AG10803 (cell line): ENCODE data around the gene ADM5.
A peak's percentile ranks its signal among the peaks of the same experiment; 100 is the strongest.

Experiments used
- DNase-seq: peaks from one replicate; pipeline ENCODE4 v3.0.0; 2010; ENCODE audit warnings: low read depth
- H3K4me3 ChIP-seq: 2 replicates; pipeline ENCODE4 v1.5.1; 2011; ENCODE audit warnings: mild to moderate bottlenecking, low read length, control low read depth
- CTCF ChIP-seq: conservative IDR thresholded peaks from 2 replicates; pipeline ENCODE4 v1.5.1; 2011; ENCODE audit warnings: mild to moderate bottlenecking, low read length, control low read depth, inconsistent platforms

The ADM5 gene

GRCh38 chr19:49660338-49660961, 28.9 kb upstream of the ADM5 start:
- H3K4me3 ChIP-seq, result no peak overlapping the region
- TF ChIP-seq CTCF, result no peak
- no peak for DNase-seq

GRCh38 chr19:49662011-49662410, 27.4 kb upstream of the ADM5 start:
- no peak for DNase-seq
- no peak overlapping the region for H3K4me3 ChIP-seq
- TF ChIP-seq CTCF, result no peak

- no peak for TF ChIP-seq CTCF
- H3K4me3 ChIP-seq, result no peak overlapping the region
- no peak for DNase-seq
These were observed 26.2 kb upstream of the ADM5 start for GRCh38 chr19:49663224-49663623.

GRCh38 chr19:49664171-49665035, 25.0 kb upstream of the ADM5 start:
- peak; percentile 17; the same call in 1 of the 2 replicates for TF ChIP-seq CTCF
- H3K4me3 ChIP-seq, result peak overlapping the region; percentile 95
- DNase-seq, result peak; percentile 69

GRCh38 chr19:49665036-49665350, 24.4 kb upstream of the ADM5 start:
- no peak for DNase-seq
- H3K4me3 ChIP-seq, result peak overlapping the region; percentile 95
- TF ChIP-seq CTCF, result no peak

- peak; percentile 94 for DNase-seq
- no peak for TF ChIP-seq CTCF
- H3K4me3 ChIP-seq, result peak within 1 kb of the TSS; percentile 95
These were observed 23.9 kb upstream of the ADM5 start, which contains the start of the genes BCL2L12 and IRF3 for GRCh38 chr19:49665351-49666119. BCL2L12 (plus strand) TSS chr19:49665933; CDS start chr19:49666693, 760 bp downstream. IRF3 (minus strand) TSS chr19:49665857; CDS start chr19:49664838, 1,019 bp downstream.
